Measurements from ENCODE around the gene HOMER3. TPM values are rescaled to one million over a fixed set of nuclear protein-coding genes. Genes with fewer than 3 reads are reported as not detected.
"Not testable (repeated sequence)": the region's sequence is repeated elsewhere in the genome, so short reads cannot be mapped to it uniquely, and the experiment has no call there.

Gene HOMER3
- total RNA-seq, 1 donor from 2014 or later: 18.8 TPM

DNA sequence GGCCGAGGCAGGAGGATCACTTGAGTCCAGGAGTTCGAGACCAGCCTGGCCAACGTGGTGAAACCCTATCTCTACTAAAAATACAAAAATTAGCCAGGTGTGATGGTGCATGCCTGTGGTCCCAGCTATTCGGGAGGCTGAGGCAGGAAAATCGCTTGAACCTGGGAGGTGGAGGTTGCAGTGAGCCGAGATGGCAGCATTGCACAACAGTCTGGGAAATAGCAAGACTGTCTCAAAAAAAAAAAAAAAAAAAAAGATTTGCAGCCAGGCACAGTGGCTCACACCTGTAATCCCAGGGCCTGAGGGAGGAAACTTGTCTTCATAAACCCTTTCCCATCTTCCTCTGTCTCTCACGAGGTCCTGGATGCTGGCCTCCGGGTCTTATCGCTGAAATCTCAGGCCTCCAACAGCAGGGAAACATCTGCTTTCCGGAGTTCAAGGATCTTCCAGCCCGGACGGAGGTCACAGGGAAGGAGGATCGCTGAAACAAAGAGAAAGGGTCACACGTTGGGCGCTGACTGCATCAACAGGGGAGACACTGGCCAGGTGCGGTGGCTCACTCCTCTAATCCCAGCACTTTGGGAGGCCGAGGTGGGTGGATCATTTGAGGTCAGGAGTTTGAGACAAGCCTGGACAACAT lies 11.5 kb upstream of the HOMER3 start:
- DNase-seq: not testable (repeated sequence)

DNA sequence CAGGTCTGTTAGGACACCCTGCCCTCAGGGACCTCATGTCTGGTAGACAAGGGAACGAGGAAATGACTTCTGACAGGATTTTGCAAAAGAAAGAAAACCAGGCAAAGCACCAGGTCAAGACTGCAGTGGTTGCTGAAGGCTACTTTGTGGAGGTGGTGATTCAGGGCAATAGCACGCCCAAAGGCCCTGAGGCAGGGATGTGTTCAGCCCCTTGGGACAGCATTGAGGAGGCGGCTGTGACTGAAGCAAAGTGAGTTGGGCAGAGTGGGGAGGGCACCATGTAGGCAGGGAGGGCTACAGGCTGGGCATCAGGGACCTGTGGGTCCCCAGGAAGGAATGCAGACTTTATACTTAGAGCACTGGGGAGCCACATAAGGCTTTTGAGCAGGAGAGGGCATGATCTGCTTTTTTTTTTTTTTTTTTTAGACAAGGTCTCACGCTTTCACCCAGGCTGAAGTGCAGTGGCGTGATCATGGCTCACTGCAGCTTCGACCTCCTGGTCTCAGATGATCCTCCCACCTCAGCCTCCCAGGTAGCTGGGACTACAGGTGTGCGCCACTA lies 10.8 kb upstream of the HOMER3 start:
- no peak for DNase-seq

DNA sequence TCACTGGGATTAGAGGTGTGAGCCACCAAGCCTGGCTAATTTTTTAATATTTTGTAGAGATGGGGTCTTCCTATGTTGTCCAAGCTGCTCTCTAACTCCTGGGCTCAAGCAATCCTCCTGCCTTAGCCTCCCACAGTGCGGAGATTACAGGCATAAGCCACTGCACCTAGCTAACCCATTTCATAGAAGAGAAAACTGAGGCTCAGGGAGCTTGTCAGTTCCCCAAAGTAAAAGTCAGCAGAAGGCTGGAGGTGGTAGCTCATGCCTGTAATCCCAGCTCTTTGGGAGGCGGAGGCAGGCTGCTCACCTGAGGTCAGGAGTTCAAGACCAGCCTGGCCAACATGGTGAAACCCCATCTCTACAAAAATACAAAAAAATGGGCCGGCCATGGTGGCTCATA lies 8.8 kb upstream of the HOMER3 start:
- DNase-seq: no peak

DNA sequence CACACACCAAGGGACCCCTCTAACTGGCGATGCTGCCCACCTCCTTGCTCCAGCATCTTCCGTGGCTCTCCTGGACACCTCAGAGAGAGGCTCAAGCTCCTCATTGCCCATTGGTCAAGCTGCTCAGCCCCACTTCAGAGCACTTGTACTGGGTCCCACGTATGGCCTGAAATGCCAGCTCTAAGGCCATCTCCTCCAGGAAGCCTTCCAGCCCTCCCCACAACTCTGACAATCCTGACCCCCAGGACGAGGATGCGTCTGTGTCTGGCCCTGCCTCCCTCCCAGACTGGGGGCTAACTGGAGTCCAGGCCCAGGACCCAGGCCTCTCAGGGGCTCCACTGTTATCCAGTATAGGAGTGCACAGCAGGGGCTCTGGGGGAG lies 7.9 kb upstream of the HOMER3 start:
- DNase-seq: no peak

DNA sequence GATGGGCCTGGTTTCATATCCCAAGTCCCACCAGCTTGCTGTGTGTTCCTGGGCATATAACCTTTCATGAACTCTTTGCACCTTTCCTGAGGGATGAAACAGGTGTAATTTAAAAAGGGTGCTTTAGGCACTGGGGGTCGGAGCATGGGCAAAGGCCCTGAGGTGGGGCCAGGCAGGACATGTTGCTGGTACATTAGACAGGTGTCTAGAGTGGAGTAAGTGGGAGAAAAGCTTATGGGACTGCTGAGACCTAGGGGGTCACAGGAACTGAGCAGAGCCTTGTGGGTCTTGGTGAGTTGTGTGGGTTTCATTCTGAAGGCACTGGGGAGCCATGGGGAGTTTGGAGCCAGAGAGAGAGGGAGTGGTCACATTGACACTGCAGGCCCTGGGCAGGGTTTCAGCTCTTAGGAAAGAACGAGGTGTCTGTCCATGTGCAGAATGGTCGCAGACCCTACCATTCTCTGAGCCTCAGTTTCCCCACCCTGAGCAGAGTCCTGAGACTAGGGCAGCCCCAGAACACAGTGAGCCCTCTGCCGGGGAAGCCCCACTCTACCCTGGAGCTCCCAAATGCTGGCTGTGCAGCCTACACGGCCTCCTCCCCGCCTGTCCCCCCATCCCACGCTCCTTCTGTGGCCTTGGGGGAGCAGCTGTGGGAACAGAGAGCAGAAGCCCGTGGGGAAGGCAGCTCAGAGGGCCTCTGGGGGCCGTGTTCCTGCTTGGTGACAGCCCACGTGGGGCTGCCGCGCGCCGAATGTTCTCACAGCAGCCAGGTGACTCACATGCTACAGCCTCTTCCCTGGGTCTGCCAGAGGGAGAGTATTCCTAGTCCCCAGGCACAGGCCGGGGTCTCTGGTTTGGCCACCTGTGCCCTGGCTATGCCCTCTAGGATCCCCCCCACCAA lies 7.3 kb upstream of the HOMER3 start:
- no peak for DNase-seq

DNA sequence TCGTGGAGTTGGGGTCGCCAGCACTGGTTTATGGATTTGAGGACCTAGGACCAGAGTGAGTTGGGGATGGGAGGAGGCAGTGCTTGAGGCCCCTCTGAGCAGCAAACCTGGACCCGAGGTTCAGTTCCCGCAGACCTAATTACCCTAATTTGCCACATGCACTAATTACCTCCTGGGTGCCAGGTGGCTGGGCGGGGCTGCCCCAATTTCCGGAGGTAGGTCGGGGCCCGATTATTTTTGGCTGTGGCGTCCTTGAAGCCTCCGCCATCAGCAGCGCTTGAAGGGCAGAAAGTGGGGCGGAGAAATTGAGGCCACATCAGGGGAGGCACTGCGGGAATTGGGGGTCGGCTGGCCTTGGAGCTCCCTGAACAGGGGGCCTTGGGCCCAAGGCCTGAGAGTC lies 5.9 kb upstream of the HOMER3 start:
- no peak for DNase-seq

DNA sequence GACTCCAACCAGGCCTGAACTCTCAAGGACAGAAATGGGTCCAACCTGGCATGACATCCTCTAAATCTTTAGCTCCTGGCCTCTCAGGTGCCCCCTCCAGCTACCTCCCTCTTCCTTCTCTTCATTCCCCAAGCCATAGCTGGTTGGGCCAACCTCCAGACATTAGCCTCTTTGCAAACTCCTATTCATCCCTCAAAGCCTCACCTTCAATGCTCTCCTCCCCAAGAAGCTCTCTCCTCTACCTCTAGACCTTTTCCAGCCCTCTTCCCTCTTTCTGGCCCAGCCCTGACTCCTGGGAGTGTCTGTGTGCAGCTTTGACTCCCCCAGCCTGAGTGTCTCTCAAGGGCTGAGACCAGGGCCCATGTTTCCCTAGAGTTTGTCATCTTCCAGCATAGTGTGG lies 5.3 kb upstream of the HOMER3 start:
- DNase-seq: no peak

DNA sequence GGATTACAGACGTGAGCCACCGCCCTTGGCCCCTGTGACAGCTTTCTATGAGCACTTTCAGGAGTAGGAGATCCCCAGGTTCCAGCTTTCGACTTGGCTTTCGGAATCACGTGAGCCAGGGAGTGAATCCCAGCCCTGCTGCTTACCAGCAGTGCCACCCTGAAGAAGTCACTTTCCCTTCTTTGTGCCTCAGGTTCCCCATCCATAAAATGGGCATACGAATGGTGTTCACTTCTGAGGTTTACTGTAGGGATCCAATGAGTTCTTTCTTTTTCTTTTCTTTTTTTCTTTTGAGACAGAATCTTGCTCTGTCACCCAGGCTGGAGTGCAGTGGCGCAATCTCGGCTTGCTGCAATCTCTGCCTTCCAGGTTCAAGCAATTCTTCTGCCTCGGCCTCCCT lies 4.3 kb upstream of the HOMER3 start:
- no peak for DNase-seq

DNA sequence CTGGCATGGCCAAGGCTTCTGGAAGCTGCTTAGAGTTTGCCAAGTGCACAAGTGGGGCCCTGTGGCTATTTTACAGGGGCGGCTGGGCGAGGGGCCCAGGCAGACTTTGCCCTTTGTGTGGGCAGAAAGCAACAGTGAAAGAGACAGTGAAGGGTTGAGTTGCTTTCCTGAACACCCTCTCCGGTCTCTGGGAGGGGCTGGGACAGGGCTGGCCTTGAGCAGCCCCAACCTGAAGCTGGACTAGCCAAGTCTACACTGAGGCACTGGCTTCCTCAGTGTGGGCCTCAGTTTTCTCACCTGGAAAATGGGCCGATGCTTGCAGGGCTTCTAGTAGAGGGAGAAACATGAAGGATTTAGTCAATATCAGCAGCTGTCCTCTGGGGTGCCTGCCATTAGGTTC lies 2.4 kb upstream of the HOMER3 start:
- DNase-seq: no peak

DNA sequence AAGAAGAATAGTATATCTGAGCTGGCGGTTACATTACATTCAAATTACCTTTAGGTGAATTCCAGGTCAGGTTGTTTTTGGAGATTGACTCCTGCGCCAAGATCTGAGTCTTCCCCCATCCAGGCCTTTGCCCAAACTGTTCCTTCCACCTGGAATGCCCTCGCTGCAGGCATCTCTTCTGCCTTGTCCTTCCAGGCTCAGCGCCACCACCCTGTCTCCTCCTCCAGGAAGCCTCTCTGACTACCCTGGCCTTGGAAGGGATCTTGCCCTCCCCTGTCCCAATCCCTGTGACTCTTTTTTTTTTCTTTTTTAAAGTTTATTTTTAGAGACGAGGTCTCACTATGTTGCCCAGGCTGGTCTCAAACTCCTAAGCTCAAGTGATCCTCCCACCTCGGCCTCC lies 1.7 kb upstream of the HOMER3 start:
- no peak for DNase-seq

DNA sequence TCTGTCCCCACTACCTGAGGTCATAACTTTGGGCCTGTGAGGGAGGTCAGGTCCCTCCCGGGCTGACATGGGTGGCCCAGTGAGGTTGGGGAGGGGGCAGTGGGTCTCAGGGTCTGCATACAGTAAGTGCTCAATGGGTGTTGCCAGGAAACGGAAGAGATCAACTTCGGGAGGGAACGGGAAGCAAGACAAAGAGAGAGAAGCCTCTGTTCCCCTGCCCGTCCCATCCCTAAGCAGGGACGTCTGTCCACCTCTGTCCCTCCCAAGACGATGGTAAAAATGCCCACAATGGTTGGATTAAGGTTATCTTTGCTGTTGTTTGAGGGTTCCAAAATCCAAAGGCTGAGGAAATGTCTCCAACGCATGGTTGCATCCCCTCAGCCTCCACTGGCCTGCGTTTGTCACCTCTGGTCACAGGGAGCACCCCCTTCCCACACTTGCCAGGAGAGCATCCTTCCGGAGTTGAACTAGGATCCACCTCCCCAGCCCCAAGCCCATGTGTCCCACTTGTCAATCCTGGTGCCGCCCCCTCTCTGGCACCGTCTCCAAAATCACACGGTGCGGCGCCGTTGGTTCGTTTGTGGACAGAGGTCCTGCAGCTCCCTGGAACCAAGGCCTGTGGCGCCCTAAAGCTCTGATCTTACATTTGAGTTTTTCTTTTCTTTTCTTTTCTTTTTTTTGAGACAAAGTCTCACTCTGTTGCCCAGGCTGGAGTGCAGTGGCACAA lies 774 bp upstream of the HOMER3 start:
- no peak for DNase-seq

DNA sequence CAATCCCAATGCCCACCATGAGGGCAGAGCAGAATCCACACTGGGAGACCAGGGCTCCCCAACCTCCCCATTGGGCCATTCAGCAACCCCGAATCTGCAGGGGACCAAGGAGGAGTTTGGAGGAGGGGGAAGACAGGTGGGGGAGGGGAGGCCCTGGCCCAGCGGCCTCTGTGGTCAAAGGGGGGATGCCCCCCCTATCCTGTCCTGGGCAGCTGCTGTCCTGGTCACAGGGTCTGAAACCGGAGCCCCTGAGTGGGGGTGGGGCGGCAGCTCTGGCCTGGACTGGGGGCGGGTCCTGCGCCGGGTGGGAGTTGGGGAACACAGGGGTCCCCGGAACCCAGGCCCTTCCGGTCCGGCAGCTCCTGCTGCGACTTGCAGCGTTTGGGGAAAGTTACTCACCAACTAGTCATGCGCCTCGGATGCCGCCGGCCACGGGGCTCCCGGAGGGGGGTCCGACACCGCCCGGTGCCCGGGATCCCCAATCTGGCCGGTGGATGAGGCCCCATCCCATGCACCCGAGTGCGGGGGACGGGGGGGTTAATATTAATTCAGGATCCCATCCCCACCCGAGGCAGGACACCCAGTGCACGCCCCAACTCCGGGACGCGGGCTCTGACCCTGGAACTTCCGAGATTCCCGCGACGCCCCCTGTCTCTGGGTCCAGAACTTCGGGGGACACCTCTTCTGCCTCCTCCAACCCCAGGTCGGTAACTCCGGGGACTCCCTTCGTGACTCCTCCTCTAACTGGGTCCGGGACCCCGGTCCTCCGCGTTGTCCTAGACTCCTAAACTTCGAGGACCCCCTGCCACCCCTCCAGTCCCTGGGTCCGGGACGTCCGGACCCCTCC lies 872 bp downstream of the HOMER3 start:
- no peak for DNase-seq

DNA sequence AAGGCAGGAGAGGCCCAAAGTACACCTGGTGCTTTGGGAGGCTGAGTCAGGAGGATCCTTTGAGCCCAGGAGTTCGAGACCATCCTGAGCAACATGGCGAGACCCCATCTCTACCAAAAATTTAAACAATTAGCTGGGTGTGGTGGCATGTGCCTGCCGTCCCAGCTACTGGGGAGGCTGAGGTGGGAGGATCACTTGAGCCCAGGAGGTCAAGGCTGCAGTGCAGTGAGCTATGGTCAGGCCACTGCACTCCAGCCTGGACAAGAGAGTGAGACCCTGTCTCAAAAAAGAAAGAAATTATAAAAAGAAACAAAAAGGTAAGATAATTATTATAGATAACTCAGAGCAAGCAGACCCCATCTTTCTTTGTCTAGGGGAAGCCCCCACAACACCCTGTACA lies 1.9 kb downstream of the HOMER3 start:
- DNase-seq: no peak

DNA sequence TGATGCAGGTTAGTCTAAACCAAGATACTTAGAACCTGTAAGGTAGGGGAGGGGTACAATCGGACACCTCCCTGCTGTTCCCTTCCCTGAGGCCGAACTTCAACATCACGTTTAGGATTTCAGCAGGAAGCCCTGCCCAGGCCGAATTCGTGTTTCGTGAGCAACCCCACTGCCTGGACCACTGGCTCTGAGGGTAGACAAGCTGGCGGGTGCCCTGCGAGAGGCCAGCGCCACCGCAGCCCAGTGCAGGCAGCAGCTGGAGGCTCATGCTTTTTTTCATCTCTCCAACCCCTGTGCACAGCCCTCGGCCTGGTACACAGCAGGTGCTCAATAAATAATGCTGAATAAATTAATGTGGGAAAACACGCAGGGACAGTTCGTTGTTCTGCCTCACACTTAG lies 7.7 kb downstream of the HOMER3 start:
- DNase-seq: no peak

DNA sequence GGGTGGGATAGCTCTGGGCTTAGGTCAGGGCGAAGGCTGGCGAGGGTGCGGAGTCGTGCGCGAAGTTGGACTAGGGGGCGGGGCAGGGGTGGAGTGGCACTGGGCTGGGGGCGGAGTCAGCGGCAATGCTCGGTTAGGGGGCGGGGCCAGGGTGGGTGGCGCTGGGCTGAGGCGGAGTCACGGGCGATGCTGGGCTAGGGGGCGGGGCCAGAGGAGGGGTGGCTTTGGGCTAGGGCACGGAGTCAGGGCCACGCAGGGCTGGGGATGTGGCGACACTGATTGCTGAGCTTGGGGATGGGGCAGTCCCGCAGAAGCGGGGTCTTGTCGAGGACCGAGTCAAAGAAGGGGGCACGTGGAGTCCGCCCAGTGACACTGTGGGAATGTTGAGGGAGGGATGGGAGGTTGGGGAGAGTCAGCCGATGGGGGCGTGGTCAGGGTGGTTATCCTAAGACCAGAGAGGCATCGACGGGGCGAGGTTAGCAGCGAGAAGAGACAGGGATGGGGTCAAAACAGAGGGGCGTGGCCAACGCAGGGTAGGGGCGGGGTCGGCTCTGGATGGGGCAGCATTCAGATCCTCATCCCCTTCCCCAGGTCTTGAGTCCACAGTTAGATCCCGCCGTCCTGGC lies 8.7 kb downstream of the HOMER3 start:
- DNase-seq: no peak

DNA sequence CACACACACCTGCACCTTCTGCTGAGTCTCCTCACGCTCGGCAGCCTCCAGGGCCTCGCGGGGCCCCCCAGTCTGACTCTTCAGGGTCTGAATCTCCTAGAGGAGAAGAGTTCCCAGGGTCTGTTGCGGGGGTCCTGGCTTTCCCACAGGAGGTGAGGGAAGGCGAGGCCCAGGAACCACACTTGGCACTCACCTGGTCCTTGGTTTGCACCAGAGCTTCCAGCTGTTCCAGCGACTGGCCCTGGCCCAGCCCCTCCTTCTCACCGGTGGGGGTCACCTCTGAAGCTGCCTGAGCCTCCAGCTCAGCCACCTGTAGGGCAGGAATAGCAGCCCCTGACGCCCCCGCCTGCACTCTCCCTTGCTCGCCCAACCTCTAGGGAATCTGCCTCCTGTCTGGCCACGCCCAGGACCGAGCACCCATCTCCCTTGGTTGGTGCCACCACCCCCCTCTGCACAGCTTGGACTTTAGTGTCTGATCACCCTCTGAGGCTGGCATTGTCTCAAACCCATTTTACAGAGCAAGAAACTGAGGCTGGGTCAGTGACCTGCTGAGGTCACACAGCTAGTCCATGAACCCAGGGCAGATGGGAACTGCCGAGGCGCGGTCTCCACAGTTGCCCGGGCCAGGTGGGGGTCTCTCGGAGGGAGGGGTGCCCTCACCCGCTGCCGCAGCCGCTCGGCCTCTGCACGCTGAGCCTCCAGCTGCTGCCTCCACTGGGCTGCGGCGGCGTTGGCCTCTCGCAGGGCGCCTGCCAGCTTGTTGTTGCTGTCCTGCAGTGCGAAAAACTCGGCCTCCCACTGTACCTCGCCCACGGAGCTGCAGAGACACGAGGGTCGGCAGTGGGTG lies 9.5 kb downstream of the HOMER3 start:
- no peak for DNase-seq

DNA sequence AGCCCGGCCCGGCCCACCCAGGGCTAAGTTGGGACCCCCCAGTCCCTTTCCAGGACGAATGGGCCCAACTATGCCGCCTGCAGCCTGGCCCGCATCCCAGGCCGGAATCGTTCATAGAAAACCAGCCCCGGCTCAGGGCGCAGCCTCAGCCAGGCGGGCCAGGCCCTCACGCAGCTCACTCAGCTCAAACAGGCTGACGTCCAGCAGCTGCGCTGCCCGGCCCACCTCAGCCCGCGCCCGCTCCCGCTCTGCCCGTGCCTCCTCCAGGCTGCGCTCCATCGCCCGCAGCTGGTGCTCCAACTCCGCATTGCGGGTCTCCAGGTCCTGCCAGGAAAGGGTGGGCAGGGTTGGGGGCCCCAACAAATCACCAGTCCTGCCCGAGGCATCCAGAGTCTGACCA lies 11.7 kb downstream of the HOMER3 start:
- DNase-seq: no peak

DNA sequence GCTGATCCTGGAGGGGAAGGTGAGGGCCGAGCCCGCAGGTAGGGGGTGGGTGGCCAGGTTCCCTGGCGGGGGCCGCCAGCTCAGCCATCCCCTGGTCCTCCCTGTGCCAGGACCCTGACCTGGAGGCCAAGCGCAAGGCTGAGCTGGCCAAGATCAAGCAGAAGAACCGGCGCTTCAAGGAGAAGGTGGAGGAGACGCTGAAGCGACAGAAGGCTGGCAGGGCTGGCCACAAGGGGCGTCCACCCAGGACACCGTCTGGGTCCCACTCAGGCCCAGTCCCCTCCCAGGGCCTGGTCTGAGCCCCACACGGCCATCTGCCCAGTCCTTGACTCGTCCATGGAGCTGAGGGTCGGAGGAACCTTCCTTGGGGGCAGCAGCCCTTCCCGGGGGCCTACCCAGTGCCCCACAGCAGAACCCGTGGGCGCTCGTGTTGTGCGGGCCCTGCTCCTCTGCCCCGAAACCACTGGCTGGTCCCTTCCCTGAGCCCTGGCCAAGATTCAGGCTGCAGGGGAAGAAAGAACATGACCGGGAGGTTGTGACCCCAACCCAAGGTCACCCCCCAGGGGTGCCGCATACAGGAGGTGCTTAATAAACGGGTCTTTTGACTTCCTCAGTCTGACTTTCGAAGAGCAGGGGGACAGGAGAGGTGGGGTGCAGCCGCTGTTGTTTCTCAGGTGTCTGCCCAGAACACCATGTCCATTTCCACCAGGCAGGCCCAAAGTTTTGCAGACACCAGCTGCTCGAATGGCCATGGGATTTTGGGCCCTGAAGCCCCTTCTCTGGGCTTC lies 12.8 kb downstream of the HOMER3 start:
- no peak for DNase-seq

DNA sequence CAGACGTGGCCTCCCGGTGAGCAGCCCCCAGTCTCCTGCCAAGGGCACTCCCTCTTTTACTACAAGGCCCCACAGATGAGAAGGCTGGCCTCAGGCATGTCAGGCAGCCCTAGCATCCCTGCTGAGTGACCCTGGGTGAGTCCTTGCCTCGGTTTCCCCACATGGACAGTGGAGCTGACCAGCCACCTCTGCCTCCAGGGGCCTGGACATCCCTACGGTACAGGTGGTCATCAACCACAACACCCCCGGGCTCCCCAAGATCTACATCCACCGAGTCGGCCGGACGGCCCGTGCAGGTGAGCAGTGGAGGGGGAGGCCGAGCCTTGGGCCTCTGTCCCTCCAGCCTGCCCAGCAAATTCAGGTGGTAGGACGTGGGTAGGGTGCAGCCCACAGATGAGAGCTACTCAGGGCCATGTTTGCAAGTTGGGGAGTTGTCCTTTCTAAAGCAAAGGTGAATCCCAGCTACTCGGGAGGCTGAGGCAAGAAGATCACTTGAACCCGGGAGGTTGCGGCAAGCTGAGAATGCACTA lies 16.3 kb downstream of the HOMER3 start:
- no peak for DNase-seq

Measured in skin of body (tissue), 2 donors.